Stimulated activated CD8-positive, alpha-beta memory T cell treated with anti-CD3 and anti-CD28 coated beads, Interleukin-7, amount 100 ng/mL, for 48 hours (primary cell): ENCODE results near the gene TGFB1I1.
"Not testable (repeated sequence)": the region's sequence is repeated elsewhere in the genome, so short reads cannot be mapped to it uniquely, and the experiment has no call there.

Source experiments
- DNase-seq, 2 donors: peaks; one replicate each; pipeline ENCODE4 v3.0.0-alpha.2; 2020; ENCODE audit warnings: low read depth in 1 of 2; ENCODE audit errors: extremely low read depth in 1 of 2

Gene TGFB1I1

DNA sequence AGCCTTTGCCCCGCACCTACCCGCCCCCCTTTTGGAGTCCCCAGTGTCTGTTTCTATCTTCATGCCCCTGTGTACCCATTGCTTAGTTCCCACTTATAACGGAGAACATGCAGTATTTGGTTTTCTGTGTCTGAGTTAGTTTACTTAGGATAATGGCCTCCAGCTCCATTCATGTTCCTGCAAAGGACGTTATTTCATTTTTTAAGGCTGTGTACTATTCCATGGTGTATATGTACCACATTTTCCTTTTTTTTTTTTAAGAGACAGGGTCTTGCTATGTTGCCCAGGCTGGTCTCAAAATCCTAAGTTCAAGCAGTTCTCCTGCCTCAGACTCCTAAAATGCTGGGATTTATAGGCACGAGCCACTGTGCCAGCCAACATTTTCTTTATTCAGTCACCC, 4.1 kb upstream of the TGFB1I1 start:
- no peak for DNase-seq

DNA sequence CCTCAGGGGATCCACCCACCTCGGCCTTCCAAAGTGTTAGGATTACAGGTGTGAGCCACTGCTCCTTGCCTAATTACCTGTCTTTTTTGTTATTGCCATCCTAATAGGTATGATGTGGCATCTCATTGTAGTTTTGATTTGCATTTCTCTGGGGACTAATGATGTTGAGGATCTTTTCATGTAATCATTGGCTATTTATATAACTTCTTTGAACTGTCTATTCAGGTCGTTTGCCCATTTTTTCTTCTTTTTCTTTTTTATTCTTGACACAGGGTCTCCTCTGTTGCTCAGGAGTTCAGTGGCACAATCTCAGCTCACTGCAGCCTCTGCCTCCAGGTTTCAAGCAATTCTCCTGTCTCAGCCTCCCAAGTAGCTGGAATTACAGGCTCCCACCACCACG, 1.3 kb upstream of the TGFB1I1 start:
- DNase-seq = no peak

DNA sequence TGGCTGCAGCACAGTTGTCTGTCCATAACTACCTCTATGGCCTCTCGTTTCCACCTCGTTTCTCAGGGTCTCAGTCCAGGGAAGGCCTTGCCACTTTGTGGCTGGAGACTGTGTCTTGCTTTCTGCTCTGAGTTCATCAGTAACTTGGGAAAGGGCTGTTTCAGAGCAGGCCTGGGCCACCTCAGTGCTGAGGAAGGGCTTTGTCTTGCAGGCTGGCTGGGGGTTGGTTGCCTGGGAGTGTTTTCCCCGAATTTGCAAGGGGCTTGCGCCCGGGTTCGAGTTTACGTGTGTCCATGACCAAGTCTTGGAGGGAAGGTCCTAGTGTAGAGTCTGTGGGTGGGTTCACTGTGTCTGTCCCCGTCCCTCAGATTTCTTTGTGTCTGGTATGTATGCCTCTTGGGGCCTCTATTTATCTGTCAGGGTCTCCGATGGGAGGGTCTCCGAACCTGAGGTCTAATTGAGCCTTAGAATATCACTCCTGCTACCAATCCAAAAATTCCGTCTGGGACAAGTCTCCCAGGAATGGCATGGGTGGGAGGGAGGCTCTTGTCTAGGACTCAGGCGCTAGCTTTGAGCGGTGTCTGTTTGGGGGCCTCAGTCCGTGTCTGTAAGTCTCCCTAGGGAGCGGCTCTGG, 594 bp upstream of the TGFB1I1 start:
- DNase-seq = no peak

DNA sequence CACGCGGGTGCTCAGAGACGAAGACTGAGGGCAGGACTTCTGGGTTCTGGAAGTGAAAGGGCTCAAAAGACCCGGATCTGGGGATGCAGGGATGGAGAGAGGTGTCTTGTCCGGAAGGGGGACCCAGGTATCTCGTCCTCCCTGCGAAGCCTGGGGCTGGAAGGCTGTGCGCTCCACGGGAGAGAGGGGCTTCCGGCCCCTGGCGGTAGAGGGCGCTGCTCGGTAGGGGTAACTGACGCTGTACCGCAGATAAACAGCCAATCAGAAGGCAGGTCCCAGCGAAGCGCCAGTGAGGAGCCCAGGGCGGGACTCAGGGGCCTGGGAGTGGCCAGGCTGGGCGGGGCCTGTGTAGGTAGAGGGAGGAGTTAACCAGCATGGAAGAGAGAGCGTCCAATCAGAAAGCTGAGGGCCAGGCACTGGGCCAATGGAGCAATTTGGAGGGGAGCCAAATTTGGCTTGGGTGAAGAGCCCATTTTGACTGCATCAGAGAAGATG, 804 bp downstream of the TGFB1I1 start:
- DNase-seq = peak in 1 of 2 donors; percentile 37

DNA sequence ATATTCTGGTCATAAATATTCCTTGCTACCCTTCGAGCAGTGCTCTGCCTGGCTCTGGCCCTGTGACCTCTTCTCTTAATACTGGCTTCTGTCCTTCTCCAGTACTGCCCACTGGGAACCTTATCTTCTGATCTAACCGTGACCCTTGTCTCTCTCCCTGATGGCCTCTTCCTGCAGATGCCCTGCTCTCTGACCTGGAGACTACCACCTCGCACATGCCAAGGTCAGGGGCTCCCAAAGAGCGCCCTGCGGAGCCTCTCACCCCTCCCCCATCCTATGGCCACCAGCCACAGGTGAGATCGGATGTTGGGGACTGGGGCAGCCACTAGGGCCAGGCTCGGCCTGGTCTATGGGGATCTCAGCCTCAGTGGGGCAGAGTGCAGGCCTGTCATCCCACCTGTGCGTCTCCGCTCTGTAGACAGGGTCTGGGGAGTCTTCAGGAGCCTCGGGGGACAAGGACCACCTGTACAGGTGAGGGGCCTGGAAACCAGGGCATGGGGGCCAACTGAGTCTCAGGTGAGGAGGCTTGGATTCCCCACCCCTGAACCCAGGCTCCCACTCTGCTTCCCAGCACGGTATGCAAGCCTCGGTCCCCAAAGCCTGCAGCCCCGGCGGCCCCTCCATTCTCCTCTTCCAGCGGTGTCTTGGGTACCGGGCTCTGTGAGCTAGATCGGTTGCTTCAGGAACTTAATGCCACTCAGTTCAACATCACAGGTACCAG, 1.5 kb downstream of the TGFB1I1 start:
- no peak for DNase-seq

DNA sequence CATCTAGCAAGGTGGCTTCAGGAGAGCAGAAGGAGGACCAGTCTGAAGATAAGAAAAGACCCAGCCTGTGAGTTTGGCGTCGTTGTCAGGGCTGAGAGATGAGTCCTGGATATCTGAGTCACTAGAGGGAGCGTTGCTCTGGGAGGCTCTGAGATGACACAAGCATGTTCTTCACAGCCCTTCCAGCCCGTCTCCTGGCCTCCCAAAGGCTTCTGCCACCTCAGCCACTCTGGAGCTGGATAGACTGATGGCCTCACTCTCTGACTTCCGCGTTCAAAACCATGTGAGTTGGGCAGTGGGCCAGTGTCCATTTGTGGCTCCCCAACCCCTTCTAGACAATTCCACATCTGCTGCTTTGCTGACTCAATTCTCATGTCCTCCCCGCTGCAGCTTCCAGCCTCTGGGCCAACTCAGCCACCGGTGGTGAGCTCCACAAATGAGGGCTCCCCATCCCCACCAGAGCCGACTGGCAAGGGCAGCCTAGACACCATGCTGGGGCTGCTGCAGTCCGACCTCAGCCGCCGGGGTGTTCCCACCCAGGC, 2.3 kb downstream of the TGFB1I1 start:
- DNase-seq = no peak

DNA sequence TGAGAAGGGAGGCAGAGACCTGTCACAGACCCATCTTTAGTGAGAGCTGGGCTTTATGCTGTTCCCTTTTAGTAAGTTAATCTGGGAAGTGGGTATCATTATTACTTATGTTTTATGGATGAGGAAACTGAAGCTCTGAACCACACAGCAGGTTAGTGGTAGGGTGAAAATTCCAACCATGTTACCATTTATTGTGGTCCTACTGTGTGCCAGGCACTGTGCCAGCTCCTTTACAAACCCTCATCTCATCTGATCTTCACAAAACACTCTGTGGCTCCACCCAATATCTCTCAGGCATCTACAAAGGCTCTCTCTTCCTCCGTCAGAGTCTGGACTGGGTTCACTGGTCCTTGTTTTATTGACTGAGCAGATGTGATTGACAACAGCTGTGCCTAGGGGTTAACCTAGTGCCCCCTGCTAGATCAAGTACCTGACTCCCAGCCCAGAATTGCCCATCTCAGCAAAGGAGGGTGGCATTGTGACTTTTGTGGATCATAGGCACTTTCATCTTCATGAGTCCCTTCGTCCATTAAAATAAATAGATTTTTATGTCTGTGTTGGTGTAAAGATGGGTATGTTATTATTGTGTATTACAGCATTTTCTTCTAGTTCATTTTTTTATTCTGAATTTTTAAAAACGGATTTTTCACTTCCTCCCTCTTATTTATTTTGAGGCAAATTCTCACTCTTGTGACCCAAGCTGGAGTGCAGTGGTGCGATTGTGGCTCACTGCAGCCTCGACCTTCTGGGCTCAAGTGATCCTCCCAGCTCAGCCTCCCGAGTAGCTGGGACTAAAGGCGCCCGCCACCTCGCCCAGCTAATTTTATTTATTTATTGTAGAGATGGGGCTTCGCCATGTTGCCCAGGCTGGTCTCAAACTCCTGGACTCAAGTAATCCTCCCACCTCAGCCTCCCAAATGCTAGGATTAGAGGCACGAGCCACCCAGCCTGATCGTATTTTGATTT, 3.1 kb downstream of the TGFB1I1 start:
- DNase-seq = no peak

DNA sequence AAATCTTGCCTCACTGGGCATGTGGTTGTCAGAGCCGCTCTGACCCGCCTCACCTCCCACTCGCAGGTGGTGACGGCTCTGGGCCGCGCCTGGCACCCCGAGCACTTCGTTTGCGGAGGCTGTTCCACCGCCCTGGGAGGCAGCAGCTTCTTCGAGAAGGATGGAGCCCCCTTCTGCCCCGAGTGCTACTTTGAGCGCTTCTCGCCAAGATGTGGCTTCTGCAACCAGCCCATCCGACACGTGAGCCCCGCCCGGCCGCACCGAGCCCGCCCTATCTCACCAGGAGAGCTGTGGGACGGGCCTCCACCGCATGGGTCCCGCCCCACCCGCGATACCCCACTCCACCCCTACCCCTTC, 4.0 kb downstream of the TGFB1I1 start:
- DNase-seq = no peak

DNA sequence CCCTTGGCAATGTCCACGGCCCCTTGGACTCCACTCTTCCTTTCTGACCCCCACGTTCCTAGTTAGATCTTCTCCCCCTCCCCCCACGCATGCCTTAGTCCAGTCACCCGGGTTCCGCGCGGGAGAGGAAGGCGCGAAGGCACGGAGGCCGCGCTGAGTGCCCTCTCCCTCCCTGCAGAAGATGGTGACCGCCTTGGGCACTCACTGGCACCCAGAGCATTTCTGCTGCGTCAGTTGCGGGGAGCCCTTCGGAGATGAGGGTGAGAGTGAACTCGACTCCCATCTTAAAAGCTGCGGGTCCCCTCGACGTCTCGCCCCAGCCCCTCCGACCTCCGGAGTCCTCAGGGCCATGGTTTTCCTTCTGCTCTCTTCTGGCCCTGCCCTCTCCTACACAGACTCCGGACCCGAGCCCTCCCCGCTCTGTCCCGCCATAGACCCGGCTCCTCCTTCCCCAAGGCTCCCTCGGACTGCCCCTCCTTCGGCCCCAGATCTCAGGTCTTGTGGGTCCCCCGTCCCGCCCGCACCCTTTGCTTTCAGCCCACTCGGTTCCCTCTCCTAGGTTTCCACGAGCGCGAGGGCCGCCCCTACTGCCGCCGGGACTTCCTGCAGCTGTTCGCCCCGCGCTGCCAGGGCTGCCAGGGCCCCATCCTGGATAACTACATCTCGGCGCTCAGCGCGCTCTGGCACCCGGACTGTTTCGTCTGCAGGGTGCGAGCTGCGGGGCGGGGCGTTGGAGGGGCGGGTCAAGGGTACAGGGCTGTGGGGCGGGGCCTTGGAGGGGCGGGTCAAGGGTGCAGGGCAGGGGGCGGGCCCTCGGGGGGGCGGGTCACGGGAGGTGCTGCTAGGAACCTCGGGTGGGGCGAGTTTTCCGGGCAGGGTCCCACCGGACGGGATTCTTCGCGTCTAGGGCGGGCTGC, 4.6 kb downstream of the TGFB1I1 start:
- DNase-seq = peak; percentile 44 to 83

DNA sequence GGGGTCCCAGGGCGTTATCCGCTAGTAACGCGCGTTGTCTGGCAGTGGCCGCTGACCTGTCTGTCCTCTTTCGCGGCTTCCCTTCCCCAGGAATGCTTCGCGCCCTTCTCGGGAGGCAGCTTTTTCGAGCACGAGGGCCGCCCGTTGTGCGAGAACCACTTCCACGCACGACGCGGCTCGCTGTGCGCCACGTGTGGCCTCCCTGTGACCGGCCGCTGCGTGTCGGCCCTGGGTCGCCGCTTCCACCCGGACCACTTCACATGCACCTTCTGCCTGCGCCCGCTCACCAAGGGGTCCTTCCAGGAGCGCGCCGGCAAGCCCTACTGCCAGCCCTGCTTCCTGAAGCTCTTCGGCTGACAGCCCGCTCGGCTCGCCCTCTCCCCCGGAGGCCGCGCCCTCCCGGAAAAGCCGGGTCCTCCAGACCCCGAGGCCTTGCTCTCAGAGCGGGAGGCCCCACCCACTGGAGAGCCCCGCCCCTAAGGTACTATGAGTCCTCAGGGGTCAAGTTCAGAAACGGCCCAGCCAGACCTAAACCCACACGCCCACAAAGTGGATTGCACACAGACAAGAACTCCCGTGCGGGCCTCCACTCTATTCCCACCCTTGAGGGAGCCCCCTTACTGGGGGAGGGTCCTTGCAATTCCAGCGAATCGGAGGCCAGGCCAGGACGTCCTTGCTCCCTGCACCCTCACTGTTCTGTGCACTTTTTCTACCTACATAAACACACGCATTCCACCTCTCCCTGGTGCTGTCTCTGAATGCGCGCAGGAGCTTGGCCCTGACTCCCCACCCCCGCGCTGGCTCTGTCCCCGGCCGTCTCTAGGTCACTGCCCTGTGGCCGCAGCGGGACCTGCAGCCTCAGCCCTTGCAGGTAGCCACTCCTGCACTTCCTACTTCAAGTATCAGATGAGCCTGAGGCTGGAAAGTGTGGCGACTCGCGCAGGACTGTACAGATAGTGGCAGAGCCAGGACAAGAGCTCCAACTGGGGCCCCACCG, 5.6 kb downstream of the TGFB1I1 start:
- DNase-seq = peak in 1 of 2 donors; percentile 37

DNA sequence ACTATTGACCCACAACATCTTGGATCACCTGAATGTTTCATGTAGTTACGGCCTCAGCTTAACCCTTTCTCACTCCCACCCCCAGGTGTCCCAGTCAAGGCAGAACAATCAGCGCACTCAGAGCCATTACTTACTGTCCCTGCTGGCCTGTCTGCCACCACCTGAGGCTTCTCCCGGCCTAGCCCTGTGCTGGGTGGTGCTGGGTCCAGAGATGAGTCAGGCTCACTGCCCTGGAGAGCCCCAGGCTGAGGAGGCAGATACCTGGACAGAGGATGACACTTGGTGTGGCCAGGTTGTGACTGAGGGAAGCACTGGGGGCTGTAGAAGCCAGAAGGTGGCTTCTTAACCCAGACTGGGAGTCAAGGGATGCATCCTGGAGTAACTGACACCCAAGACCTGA, 7.0 kb downstream of the TGFB1I1 start:
- DNase-seq = no peak

DNA sequence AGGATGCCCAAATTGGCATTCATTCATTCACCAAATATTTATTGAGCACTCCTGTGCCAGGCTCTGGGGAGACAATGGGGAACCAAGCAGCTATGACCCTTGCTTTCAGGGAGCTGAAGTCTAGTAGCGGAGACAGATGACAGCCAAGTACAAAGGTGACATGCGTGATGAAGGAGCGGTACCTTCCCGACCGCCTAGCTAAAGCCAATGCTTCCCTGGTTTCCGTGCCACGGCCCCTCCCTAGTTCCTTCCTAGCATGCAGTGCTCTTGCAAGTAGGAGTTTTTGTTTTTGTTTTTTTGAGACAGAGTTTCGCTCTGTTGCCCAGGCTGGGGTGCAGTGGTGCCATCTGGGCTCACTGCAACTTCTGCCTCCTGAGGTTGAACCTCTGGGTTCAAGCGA, 7.8 kb downstream of the TGFB1I1 start:
- no peak for DNase-seq

DNA sequence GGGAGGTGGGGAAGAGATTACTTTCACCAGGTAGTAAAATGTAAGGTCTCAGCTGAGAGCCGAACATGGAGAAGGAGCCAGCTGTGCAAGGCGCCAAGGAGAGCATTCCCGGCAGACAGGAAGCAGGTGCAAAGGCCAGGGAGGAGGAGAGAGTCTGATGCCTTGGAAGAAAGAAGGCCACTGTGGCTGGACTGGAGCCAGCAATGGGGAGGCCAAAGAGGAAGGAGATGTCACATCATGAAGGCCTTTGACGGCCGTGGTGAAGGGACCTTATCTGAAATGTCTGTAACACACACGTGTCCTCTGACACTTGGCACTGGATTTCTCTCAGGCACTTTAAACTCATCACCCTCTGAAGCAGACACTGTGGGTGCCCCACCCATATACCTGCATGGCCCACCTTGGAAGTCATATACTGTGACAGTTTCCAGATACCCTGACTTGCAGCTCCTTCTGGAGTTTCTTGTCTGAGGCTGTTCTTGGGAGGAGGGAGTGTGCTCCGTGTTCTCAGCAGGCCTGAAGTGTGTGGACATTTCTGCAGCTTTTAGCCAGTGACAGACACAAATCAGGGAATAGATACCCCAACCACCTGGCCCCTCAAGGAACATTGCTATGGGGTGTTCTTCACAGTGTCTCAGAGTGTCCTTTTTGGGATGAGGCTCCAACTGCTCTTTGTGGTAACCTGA, 9.0 kb downstream of the TGFB1I1 start:
- DNase-seq = no peak

DNA sequence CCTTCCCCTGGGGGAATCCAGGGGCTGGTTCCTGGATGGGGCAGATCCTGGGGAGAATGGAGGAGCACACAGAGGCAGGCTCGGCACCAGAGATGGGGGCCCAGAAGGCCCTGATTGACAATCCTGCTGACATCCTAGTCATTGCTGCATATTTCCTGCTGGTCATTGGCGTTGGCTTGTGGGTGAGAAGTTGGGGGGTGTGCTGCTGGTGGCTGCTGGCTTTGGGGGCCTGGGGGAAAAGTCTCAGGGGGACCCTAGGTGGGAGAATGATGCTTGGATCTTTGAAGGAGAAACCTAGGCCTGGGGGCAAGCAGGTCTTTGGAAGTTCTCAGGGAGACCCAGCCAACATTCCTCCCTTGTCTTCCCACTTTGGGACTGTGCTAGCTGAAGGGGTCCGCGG, 11.1 kb downstream of the TGFB1I1 start, which contains the start of gene SLC5A2:
SLC5A2 (plus strand) TSS at position 43 of the 400 bp plus-strand sequence; CDS start at position 57, 14 bp downstream.
- DNase-seq = no peak

DNA sequence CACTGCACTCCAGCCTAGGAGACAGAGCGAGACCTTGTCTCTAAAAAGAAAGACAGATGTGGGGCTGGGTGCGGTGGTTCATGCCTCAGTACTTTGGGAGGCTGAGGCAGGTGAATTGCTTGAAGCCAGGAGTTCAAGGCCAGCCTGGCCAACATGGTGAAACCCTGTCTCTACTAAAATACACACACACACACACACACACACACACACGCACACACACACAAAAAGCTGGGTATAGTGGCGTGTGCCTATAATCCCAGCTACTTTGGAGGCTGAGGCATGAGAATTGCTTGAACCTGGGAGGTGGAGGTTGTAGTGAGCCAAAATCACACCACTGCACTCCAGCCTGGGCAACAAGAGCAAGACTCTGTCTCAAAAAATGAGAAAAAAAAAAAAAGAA, 12.1 kb downstream of the TGFB1I1 start:
- not testable (repeated sequence) for DNase-seq

DNA sequence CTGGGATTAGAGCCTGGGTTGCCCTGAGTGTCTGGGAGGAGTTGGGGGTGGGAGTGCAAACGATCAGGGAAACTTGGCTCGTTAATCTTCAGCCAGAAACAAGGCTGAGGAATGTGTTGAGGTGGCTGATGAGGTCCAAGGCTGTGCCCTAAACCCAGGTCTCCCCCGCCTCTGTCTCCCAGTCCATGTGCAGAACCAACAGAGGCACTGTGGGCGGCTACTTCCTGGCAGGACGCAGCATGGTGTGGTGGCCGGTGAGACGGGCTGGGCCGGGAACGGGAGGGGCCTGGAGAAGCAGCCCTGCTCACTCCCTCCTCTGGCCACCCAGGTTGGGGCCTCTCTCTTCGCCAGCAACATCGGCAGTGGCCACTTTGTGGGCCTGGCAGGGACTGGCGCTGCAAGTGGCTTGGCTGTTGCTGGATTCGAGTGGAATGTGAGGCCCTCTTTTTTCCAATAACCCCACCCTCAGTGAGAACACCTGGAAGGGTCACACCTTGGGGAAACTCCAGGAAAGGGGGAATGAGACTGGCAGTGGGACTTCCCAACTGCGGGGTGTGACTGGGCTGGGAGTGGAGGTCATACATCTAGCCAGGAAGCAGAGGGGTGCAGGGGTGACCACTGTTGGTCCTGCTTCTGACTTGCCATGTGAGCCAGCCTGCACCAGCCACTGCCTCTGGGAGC, 12.7 kb downstream of the TGFB1I1 start:
- DNase-seq = no peak

DNA sequence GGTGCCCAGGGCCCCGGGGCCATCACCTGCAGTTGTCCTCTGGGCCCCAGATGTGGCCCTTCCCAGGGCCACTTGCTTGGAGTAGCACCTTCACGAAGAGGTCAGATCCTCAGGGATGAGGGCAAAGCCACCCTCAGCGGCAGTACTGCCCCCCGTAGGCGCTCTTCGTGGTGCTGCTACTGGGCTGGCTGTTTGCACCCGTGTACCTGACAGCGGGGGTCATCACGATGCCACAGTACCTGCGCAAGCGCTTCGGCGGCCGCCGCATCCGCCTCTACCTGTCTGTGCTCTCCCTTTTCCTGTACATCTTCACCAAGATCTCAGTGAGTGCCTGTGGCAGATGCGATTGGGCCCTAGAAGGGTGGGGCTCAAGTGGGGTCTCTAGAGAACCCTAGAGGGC, 13.6 kb downstream of the TGFB1I1 start:
- no peak for DNase-seq

DNA sequence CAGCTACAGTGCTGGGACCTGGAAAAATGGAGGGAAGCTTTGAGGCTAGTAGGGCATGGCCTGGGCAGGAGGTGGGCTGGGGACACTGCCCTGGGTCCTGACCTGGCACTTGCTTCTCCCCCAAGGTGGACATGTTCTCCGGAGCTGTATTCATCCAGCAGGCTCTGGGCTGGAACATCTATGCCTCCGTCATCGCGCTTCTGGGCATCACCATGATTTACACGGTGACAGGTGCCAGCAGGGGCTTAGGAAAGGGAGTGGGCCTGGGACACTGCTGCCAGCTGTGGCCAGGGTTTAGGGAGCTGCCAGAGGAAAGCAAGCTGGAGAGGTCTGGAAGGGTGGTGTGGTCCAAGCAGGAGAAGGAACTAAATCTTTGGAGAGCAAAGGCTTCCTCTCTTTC, 14.1 kb downstream of the TGFB1I1 start:
- no peak for DNase-seq
